CMK (cell line): ENCODE data around the gene HES1.
A peak's percentile ranks its signal among the peaks of the same experiment; 100 is the strongest.
"Not testable (repeated sequence)": the region's sequence is repeated elsewhere in the genome, so short reads cannot be mapped to it uniquely, and the experiment has no call there.

Experiments used
- DNase-seq: peaks from one replicate; pipeline ENCODE4 v3.0.0-alpha.2; 2010; ENCODE audit warnings: low read depth

Gene HES1, protein sequence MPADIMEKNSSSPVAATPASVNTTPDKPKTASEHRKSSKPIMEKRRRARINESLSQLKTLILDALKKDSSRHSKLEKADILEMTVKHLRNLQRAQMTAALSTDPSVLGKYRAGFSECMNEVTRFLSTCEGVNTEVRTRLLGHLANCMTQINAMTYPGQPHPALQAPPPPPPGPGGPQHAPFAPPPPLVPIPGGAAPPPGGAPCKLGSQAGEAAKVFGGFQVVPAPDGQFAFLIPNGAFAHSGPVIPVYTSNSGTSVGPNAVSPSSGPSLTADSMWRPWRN

DNA sequence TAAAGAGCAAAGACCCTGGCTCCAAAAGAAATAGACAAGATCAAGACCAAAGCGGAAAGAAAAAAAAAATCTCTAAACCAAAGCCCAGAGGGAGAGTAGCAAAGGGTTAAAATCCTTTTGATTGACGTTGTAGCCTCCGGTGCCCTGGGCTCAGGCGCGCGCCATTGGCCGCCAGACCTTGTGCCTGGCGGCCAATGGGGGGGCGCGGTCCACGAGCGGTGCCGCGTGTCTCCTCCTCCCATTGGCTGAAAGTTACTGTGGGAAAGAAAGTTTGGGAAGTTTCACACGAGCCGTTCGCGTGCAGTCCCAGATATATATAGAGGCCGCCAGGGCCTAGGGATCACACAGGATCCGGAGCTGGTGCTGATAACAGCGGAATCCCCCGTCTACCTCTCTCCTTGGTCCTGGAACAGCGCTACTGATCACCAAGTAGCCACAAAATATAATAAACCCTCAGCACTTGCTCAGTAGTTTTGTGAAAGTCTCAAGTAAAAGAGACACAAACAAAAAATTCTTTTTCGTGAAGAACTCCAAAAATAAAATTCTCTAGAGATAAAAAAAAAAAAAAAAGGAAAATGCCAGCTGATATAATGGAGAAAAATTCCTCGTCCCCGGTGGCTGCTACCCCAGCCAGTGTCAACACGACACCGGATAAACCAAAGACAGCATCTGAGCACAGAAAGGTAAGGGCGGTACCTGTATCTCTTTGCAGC is at the start of gene HES1:
Gene HES1, plus strand, starts transcription at position 343 of the 713 bp plus-strand sequence. Its CDS starts 233 bp downstream, at position 576.
- peak; percentile 91 for DNase-seq

DNA sequence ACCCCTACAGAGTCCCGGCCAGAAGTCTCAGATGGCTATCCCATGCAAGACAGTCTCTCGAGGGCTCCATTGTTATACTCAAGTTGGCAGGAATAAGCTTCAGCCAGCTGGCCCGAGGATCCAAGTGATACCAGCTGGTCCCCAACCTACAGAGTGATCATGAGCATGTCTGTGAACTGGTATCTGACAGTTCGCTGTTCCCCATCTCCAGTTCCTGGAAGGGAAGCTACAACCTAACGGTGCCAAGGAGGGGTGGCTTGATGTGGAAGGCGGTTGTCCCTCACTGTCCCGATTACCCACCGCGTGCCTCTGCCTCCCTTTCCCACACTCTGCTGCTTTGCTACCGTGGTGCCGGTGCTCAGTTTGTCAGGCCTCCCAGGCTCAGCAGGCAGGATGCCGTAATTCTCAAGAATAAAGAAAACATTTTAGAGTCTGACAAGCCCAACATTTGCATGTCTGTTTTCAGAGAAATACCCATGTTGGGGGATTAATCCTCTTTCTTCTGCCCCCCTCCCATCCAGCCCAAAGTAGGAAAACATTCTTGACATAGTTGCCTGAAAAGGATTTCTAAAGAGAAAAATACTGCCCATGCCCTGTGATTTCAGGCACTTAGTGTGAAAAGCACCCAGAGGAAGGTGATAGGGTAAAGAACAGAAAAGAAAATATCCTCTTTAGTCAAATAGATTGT is 49.4 kb upstream of the HES1 start:
- no peak for DNase-seq

DNA sequence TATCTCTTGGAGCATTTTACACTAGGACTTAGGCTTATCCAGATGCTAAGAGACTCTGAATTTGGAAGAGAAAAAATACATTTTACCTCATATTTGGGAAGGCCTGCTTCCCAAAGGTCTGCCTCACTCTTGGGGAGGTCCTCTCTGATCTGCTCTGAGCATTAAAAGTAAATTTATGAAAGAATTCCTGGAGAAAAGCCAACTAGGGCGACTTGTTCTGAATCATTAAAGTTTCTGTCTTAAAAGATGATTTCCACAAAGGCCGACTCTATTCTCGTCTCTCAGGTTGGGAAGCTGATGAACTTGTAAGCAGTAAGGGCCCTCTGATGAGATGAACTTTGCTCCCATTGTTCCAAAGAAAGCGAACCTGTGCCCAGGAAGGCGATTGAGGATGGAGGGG is 48.7 kb upstream of the HES1 start:
- DNase-seq = no peak

DNA sequence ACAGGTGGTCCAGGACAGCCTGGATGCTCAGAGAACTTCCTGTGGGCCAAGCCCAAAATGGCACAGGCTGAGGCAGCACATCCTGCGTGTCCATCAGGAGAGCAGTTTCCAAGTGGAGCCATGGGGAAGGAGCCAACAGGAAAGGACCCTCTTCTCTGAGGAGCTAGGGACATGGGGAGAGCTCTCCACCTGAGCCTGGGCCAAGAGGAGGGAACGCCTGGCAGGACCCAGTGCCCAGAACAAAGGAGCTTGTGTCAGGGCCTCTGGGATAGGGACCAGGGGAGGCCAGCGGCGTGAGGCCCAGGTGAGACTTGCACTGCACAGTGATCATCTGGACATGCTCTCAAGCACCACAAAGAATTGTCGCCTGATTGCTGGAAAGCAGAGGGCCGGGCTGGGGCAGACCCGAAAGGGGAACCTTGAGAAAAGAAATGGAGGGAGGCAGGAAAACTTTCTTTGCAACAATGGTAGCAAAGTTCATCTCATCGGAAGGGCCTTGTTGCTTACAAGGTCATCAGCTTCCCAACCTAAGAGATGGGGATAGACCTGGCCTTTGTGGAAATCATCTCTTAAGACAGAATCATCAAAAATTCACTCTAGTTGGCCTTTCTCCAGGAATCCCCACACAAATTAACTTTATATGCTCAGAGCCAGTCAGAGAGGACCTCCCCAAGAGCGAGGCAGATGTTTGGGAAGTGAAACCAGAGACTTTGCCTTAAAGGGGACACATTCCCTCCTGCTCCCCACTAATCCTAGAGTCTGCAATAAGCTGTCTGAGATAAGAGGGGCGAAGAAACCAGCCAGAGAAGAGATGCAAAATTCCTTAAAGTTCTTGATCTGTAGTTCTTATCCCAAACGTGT is 47.7 kb upstream of the HES1 start:
- no peak for DNase-seq

DNA sequence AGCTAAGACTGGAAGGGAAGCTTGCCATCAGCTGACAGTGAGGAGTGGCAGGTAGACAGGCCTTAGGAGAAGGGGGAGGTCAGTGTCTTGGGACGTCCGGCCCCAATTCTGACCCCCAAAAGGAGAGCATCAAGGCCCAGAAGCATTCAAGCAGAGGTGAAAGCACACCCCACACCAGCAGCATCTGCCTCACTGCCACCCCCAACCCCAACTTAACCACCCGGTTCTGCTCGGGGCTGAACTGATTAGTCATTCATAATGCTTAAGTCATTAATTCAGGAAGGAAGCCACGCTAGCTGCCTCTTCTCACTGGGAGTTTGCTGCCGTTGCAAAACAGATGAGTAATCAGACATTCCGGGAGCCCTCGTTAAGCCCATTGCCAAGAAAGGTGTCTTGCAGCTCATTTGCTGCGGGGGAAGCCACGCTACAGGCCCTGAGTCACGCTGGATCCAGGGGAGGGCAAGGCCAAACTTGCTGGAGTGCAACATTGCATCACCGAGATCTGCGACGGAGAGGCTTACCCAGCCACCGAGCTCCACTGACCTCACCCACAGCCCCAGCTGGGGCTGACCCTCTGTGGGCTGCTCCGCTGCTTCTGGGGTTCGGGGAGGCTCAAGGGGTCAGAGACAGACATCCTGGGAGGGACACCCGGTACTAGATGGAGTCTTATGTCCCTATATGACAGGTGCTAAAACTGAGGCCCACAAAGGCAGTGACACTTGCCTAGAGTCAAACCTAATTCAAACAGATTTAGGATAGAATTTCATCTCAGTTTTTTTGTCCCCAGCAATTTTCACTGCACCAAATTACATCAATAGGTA is 46.4 kb upstream of the HES1 start:
- no peak for DNase-seq

DNA sequence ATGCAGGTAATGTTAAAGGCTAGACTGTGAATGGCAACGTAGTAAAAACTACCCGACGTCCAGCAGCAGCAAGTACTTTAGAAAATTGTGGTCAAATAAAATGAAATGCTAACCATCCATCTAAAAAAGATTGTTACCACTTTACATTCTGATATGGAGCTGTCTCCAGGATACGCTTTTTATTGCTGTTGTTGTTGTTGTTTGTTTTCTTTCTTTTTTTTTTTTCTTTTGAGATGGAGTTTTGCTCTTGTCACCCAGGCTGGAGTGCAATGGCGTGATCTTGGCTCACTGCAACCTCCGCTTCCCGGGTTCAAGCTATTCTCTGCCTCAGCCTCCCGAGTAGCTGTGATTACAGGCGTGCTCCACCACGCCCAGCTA is 45.8 kb upstream of the HES1 start:
- not testable (repeated sequence) for DNase-seq

DNA sequence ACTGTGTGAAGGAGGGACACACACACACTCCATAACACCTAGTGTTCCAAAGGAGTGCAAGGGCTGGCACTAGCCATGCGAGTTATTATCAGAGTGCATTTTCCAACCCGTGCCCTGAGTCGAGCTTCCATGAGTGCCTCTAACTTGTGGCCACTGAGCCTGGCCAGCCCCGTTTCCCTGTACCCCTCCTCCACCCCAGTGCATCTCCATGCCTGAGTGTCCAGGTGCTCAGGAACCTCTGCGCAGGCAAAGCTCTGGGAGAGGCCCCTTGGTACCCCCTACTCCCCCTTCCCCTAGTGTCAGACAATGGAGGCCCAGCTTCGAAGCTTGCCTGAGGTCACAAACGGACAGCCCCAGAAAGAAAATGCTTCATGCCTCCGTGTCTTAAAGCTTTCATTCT is 45.2 kb upstream of the HES1 start:
- DNase-seq = no peak

DNA sequence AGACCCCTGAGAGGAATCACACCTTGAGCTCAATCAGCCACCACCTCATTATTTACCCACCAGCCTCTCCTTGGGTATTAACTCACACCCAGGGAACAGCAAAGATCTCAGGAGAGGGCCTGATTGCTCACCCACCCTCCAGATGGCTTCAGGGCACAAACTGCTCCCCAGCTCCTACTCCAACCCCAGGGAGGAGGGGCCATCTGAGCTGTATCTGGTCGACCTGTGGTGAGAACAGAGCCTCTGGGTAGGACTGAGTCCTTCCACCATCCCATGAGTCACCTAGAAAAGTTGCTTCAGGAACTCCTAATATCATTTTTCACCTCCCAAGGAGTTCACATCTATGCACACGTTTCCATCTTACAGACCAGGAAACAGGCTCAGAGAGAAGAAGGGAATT is 44.8 kb upstream of the HES1 start:
- no peak for DNase-seq

DNA sequence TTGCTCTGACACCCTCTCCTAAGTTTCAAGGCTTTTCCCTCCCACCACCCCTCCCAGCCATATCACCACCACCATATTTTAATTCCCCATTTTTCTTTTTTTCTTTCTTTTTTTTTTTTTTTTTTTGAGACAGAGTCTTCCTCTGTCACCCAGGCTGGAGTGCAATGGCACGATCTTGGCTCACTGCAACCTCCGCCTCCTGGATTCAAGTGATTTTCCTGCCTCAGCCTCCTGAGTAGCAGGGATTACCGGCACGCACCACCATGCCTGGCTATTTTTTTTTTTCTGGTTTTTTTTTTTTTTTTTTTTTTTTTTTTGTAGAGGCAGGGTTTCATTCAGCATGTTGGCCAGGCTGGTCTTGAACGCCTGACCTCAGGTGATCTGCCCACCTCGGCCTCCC is 44.1 kb upstream of the HES1 start:
- not testable (repeated sequence) for DNase-seq

DNA sequence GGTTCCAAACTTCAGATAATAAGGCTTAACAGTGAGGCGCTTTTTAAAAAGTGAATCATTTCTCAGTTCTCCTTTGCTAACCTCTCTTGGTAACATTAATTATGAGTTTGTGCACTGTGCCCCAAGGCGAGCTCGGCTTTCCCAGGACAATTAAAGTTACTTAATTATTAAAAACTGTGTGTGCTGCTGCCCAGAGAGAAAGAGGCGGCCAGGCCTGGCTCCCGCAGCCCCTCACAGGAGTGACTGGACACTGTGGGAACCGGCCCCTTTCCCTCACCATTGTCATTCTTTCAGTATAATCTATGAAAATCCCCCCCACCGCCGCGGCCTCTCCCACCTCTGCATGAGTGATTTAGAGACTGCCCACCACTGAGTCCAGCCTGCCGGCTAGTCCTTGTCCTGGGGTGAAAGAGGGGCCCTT is 43.1 kb upstream of the HES1 start:
- no peak for DNase-seq

DNA sequence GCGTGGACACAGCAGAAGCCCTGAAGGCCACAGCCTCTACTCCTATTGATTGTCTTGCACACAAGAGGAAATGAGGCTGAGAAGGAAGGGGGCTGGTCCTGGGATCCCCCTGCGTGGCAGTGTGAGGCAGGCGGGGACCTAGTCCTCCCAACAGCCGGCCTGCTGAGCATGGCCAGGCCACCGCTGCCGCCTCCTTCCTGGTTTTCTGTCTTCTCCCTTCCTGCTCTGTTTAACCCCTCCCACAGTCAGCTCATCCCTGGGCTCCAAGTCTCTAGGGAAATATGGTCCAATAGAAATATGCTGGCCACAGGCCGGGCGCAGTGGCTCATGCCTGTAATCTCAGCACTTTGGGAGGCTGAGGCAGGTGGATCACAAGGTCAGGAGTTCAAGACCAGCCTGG is 42.1 kb upstream of the HES1 start:
- DNase-seq = no peak

DNA sequence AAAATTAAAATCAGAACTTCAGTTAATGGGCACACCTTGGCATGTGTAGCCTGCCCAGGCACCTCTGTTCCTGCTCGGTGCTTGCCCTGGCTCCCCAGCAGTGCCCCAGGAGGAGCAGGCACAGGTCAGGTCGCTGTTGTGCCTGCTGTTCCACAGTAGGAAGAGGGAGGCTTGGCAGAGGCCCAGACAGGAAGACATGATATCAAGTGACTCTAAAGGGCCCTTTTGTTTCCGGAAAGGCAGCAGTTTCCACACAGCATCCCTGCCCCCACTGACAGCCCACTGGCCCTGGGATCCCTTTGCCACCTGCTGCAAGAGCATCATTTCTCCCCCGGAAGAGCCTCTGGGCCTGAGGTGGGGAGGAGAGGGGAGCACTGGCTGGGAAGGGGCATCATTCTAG is 40.5 kb upstream of the HES1 start:
- DNase-seq = no peak

DNA sequence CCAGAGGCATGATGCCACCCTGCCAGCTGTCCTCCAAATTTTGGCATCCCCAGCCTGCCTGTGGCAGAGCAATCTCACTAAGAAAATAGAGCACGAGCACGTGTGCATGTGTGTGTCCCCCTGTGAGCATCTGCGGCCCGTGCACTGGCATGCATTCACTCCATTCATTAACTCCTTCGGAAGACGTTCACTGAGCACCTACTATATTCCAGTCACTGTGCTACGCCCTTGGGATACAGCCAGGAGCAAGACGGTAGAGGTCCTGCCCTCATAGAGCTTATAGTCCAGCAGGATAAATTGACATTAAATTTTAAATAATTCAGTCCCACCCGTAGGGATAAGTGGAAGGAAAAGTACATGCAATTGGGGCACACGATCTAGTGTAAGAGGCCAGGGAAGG is 40.0 kb upstream of the HES1 start:
- DNase-seq = no peak

DNA sequence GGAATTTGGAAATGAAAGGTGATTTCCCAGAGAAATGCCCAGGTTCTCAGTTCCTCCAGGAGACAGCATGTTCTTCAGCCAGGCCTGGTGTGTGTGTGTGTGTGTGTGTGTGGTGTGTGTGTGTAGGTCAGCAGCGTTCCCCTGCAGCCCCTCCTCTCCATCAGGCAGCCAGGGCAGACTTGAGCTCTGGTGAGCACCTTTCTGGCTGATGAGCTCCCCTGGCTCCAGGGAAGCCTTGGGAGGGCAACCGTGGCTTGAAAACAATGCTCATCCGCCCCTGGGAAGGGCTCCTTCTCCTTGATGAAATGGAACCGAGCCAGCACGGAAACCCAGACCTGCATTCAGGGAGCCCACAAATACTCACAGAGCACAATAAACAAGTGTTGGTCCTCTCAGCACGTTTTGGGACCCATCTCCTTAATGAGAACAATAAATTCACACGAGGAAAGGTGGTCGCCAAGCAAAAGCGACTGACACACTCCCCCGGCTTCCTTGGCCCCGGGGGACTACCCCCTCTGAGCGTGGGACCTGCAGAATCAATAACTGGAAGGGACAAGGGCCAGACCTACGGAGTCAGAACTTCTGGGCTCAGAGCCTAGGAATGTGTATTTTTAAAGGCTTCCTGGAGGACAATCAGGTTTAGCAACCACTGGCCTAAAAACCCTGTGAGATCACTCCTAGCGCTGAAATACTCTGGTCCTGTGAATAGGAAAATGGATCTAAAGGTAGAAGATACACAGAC is 38.6 kb upstream of the HES1 start:
- no peak for DNase-seq

DNA sequence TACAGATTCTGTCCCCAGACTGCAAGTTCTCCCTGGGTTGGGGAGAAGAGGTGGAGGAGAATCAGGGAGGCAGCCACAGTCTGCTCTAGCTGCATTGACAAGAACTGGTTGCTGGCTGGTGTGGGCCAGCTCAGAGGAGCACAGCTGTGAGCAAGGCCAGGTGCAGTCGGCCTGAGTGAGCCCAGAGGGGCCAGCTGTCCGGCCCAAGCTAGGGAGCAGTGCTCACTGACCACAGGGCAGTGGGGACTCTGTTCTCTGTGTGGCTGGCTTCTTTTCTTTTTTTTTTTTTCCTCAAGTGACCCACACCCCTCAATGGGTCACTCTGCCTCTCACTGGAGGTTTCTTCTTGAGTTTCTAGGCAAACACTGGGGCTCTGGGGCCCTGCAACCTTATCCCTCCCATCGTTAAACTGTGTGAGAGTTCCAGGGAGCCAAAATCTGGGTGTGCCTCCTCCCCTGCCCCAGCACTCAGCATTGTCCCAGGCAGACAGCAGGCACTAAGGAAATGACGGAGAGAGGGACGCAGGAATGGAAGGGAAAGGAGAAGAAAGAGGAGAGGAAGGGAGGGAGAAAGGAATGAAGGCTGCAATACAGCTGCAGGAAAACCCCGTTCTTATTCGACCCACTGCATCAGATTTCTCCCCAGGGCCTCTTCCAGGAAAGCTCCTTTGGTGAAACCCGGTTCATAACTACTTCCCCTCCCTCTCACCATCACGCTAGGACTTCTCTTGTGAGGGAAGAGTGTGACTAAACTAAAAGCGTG is 37.7 kb upstream of the HES1 start:
- DNase-seq = no peak

DNA sequence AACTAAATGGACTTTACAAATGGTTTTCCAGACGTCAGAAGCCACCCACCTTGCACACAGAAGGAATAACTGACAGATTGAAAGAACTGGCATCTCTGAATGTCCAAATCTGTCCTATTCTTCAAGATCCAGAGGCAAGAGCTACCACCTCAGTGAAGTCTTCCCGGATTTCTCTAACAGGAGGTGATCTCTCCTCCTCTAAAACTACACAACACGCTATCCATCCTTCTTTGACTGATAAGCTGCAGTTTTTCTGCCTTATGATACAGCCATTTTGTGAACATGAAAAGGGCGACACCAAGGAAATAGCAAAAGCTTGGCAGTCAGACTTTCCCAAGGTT is 37.1 kb upstream of the HES1 start:
- DNase-seq = no peak

DNA sequence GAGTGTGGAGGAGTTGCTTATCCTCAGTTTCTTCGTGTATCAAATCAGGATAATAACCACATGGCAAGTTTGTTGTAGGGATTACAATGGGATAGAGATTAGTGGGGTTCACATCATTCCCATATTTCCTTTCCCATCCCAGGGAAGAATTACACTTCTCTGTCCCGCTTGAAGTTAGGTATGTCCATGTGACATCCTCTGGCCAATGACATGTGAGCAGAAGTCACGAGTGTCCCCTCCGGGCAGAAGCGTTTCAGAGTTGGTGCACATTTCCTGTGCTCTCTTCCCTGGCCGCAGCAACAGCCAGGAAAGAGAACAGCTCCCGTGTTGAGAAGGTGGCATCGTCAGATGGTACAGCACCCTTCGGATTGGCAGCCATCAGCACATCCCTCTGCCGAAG is 36.7 kb upstream of the HES1 start:
- DNase-seq = no peak

DNA sequence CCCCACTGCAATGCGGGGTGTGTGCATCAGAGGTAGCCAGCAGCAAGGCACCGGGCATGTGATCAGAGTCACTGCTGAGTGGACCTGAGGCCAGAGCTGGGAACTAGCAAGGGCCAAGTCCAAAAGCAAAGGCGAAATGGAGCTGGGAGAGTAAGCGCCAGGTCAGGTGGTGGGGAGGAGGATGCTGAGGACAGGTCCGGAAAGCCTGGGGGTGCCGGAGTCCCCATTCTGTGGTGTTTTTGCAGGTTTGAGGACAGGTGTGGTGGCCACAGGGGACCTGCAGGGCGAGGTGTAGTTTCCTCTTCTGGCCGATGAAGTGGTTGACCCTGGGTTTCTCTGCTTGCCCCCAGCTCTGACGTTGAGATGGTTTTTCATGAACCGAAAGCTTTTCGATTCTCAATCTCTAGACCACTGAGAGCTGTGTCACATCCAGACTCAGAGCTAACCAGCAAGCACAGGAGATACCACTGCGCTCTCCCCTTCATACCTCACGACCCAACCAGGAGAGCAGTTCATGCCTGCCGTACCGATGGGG is 35.0 kb upstream of the HES1 start:
- no peak for DNase-seq

DNA sequence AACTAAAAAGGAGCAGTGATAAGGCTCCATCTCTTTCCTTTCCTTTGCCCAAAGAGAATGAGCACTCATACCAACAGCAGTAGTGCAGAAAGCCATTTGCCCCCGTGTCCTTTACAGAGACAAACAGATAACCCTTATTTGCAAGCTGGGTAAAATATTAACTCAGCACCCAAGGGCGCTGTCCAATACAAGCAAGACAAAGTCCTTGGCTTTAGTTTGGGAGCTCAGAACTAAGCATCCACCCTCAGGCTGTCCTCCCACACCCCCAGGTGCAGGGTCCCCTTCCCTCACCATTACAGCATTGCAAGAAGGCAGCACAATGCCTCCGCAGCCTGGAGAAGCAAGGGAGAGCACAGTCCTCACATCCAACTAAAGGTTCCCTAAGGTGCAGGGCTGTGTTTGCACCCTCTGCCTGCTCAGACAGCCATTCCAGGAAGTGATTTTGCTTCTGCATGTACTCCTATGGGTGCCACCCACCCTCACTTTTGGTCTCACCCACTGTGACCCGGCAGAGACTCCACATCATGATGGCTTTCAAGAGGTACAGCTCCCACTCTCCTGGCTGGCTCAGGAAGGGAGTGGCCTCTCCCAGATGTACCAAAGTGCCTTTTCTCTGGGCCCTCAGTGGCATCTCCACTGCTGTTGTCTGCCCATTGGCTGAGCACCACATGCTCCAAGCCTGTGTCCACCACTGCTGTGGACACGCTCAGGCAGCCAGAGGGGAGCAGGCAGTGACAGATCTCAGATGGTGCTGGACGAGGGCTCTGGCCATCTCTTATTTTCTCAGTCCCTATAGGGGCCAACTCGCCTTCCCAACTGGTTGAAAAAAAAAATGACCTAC is 34.1 kb upstream of the HES1 start:
- no peak for DNase-seq
